ENCODE results near the gene NHS.
A peak's percentile ranks its signal among the peaks of the same experiment; 100 is the strongest.

The NHS gene

DNA sequence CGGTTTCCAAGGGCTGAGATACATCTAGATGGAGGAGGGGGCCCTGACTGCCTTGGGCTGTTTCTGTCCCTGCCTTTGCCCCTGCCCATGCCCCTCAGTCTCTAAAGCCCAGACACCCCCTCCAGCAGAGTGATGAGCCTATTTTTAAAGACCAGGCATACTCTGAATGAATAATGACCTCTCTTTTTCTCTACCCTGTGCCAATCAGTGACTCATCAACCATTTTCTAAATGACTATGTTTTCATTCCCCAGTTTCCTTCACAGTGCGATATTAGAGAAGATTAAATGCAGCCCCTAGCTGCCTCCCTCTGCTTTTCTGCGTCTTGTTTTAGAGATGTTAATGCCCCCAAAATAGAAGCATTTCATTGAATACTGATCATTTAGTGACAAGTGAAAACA is 15.5 kb upstream of the NHS start:
- H2AFZ ChIP-seq (ENCODE audit: low read depth): no peak overlapping the region
- H3K9ac ChIP-seq: no peak overlapping the region
- H3K27me3 ChIP-seq (ENCODE audit: insufficient read depth, low read depth): no peaks in the 10 kb centered on the region
- no peaks in the 10 kb centered on the region for H4K20me1 ChIP-seq (ENCODE audit: insufficient read depth)
- H3K36me3 ChIP-seq (ENCODE audit: insufficient read depth): no peaks in the 10 kb centered on the region
- no peak overlapping the region for H3K4me3 ChIP-seq (IDR thresholded peaks at IDR 0.05; ENCODE audit: insufficient read depth, low read depth, low read length)
- H3K4me1 ChIP-seq (ENCODE audit: low read depth, poor library complexity, severe bottlenecking): no peaks in the 10 kb centered on the region
- no peak overlapping the region for H3K4me2 ChIP-seq
- no peak overlapping the region for H3K27ac ChIP-seq
- TF ChIP-seq, protein P1, sequence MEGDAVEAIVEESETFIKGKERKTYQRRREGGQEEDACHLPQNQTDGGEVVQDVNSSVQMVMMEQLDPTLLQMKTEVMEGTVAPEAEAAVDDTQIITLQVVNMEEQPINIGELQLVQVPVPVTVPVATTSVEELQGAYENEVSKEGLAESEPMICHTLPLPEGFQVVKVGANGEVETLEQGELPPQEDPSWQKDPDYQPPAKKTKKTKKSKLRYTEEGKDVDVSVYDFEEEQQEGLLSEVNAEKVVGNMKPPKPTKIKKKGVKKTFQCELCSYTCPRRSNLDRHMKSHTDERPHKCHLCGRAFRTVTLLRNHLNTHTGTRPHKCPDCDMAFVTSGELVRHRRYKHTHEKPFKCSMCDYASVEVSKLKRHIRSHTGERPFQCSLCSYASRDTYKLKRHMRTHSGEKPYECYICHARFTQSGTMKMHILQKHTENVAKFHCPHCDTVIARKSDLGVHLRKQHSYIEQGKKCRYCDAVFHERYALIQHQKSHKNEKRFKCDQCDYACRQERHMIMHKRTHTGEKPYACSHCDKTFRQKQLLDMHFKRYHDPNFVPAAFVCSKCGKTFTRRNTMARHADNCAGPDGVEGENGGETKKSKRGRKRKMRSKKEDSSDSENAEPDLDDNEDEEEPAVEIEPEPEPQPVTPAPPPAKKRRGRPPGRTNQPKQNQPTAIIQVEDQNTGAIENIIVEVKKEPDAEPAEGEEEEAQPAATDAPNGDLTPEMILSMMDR (conservative IDR thresholded peaks at IDR 0.05; ENCODE audit: low read depth, low read length): no peak
- no peaks in the 10 kb centered on the region for H3K79me2 ChIP-seq (ENCODE audit: insufficient read depth, low read depth)

DNA sequence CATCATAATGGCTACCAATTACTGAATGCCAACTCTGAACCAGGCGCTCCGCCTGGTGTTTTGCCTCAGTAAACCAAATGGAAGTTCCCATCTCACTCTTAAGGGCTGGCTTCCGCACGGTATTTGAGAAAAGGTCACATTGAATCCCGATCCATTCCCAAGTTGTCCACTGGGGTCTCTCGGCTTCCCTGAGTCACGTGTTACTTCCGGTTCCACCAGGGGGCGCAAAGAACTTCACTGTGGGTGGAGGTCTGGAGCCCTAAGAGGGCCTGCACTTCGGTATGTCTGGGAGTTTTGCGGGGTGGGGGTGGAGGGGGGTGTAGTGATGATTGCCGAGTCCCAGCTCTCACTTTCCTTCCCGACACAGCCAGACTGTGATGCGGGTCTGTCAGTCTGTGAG is 13.4 kb upstream of the NHS start:
- no peak overlapping the region for H3K4me3 ChIP-seq (IDR thresholded peaks at IDR 0.05; ENCODE audit: insufficient read depth, low read depth, low read length)
- no peaks in the 10 kb centered on the region for H3K36me3 ChIP-seq (ENCODE audit: insufficient read depth)
- H3K27ac ChIP-seq: no peak overlapping the region
- no peaks in the 10 kb centered on the region for H4K20me1 ChIP-seq (ENCODE audit: insufficient read depth)
- no peak overlapping the region for H2AFZ ChIP-seq (ENCODE audit: low read depth)
- H3K27me3 ChIP-seq (ENCODE audit: insufficient read depth, low read depth): no peaks in the 10 kb centered on the region
- TF ChIP-seq, protein P1 (conservative IDR thresholded peaks at IDR 0.05; ENCODE audit: low read depth, low read length): peak; percentile 40; the same call in 1 of the 2 replicates
- no peak overlapping the region for H3K9ac ChIP-seq
- no peaks in the 10 kb centered on the region for H3K4me1 ChIP-seq (ENCODE audit: low read depth, poor library complexity, severe bottlenecking)
- H3K79me2 ChIP-seq (ENCODE audit: insufficient read depth, low read depth): no peaks in the 10 kb centered on the region
- no peak overlapping the region for H3K4me2 ChIP-seq

GRCh38 chrX:17368002-17368401 is 7.0 kb upstream of the NHS start:
- Histone ChIP-seq H3K79me2 (ENCODE audit: insufficient read depth, low read depth) (no peaks in the 10 kb centered on the region), H3K27ac (no peak overlapping the region), H3K4me1 (ENCODE audit: low read depth, poor library complexity, severe bottlenecking) (no peaks in the 10 kb centered on the region), H4K20me1 (ENCODE audit: insufficient read depth) (no peaks in the 10 kb centered on the region), H3K4me3 (IDR thresholded peaks at IDR 0.05; ENCODE audit: insufficient read depth, low read depth, low read length) (no peak overlapping the region), H3K9ac (no peak overlapping the region), H3K36me3 (ENCODE audit: insufficient read depth) (no peaks in the 10 kb centered on the region), H2AFZ (ENCODE audit: low read depth) (no peak overlapping the region), H3K4me2 (no peak overlapping the region), H3K27me3 (ENCODE audit: insufficient read depth, low read depth) (no peaks in the 10 kb centered on the region)
- TF ChIP-seq, protein P1 (conservative IDR thresholded peaks at IDR 0.05; ENCODE audit: low read depth, low read length): no peak

- H3K9ac ChIP-seq: no peak overlapping the region
- H3K36me3 ChIP-seq (ENCODE audit: insufficient read depth): no peaks in the 10 kb centered on the region
- H3K79me2 ChIP-seq (ENCODE audit: insufficient read depth, low read depth): no peaks in the 10 kb centered on the region
- no peaks in the 10 kb centered on the region for H4K20me1 ChIP-seq (ENCODE audit: insufficient read depth)
- H3K4me3 ChIP-seq (IDR thresholded peaks at IDR 0.05; ENCODE audit: insufficient read depth, low read depth, low read length): no peak overlapping the region
- H3K27ac ChIP-seq: no peak overlapping the region
- no peak overlapping the region for H3K4me2 ChIP-seq
- TF ChIP-seq, protein P1 (conservative IDR thresholded peaks at IDR 0.05; ENCODE audit: low read depth, low read length): no peak
- no peaks in the 10 kb centered on the region for H3K27me3 ChIP-seq (ENCODE audit: insufficient read depth, low read depth)
- no peaks in the 10 kb centered on the region for H3K4me1 ChIP-seq (ENCODE audit: low read depth, poor library complexity, severe bottlenecking)
- no peak overlapping the region for H2AFZ ChIP-seq (ENCODE audit: low read depth)
These were observed 5.7 kb upstream of the NHS start for GRCh38 chrX:17369309-17369708.
